HG02763 (cell line): Measurements from ENCODE around the gene SRGAP2.
"Not testable (repeated sequence)": the region's sequence is repeated elsewhere in the genome, so short reads cannot be mapped to it uniquely, and the experiment has no call there.

ENCODE experiments used
- ATAC-seq: cut with Tn5 transposase; IDR thresholded peaks from one replicate; pipeline ENCODE4 v1.9.1; 2021; ENCODE audit warnings: mild to moderate bottlenecking, moderate library complexity; ENCODE audit not compliant: unreplicated experiment

SRGAP2 gene

GRCh38 chr1:206203364-206204158 is at the start of gene SRGAP2:
SRGAP2 (plus strand) TSS chr1:206203541; CDS start chr1:206205971, 2,430 bp downstream.
- ATAC-seq, result peak; percentile 1

GRCh38 chr1:206167350-206168029 is 35.9 kb upstream of the SRGAP2 start:
- ATAC-seq, result not testable (repeated sequence)

GRCh38 chr1:206169794-206170193 is 33.5 kb upstream of the SRGAP2 start:
- ATAC-seq, result not testable (repeated sequence)

DNA sequence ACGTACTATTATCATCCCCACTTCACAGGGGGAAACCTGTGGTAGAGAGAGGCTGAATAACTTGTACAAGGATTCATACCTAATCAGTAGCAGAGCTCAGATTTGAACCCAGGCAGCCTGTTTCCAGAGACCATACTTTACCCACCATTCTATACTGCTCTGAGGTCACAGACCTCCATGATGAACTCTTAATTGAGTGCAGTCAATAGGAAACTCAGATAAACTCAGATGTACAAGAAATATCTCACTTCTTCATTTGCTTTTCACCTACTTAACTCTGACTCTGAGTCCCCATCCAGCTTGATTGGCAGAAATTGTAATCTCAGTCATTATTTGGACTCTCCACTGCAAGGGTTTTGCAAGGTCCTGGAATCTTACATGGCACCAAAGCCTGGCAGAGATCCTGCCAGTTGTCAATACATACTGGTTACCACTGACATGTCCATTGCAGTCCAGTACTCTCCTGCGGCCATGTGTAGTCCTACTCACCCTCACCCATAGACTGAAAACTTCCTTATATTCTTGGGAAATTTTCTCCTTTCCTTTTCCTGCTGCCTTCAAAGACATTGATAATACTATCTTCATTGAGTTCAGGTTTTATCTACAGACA is 30.1 kb upstream of the SRGAP2 start:
- ATAC-seq, result not testable (repeated sequence)

DNA sequence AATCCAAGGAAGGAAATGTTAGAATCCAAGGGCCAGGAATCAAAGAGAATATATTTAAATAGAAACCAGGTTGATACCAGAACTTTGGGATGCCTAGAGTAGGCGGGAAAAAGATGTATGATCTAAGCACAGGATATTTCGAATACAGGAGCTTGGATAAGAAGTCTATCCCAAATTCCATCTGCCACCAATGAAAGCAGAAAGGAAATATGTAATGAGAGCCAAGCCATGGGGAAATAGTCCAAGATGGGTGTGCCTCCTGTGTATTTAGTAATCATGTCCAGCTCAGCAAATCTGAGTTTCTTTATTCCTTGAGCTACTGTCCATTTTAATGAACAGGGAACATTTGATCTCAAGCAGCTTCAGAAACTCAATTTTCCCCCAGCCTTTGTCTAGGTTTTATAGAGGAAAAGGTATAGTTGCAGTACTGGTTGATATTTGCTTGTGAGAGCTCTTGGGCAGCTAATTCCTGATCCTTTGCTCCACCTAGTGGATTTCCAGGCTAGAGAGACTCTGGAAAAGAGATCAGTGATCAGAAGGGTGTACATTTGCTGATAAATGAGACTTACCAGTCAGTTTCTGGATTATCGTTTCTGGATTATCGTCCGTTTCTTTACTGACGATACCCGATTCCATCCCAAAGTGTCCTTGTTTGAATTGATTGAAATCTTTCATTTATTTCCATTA is 29.0 kb upstream of the SRGAP2 start:
- ATAC-seq, result not testable (repeated sequence)

DNA sequence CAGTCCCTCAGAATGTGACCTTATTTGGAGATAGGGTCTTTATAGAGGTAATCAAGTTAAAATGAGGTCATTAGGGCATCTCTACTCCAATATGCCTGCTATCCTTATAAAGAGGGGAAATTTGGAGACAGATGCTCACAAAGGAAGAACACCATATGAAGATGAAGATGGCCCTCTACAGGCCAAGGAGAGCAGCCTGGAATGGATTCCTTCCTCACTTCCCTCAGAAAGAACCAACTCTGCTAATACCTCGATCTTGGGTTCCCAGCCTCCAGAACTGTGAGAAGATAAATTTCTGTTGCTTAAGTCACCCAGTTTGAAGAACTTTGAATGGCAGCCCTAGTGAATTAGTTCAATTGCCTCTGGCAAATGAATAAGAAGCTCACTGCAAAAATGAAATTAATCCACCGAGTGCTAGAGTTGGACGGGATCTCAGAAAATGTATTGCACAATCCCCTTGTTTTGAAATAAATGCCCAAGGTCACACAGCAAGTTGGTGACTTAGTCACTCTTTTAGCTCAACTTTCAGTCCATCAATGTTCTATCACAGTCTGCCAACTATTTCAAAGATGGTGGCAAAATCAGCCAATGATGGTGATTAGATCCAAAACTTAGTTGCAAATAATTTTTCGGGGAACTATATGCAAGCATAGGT is 27.8 kb upstream of the SRGAP2 start:
- not testable (repeated sequence) for ATAC-seq

DNA sequence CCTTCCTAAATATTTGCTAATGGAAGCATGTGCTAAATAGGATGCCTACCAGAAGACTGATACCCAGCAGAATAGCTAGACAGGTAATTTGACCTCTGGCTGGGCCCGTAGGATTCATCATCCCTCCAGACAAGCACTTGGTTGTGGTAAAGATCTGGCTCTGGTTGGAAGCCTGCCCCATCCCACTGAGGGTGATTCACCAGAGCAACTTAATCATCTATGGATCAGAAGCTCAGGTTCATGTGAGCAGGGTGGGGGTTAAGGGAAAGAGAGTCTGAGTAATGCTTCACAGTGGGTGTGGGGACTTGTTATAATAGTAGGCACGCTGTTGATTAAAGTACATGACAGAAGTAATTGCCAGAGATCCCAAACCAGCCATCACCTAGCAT is 27.2 kb upstream of the SRGAP2 start:
- not testable (repeated sequence) for ATAC-seq

DNA sequence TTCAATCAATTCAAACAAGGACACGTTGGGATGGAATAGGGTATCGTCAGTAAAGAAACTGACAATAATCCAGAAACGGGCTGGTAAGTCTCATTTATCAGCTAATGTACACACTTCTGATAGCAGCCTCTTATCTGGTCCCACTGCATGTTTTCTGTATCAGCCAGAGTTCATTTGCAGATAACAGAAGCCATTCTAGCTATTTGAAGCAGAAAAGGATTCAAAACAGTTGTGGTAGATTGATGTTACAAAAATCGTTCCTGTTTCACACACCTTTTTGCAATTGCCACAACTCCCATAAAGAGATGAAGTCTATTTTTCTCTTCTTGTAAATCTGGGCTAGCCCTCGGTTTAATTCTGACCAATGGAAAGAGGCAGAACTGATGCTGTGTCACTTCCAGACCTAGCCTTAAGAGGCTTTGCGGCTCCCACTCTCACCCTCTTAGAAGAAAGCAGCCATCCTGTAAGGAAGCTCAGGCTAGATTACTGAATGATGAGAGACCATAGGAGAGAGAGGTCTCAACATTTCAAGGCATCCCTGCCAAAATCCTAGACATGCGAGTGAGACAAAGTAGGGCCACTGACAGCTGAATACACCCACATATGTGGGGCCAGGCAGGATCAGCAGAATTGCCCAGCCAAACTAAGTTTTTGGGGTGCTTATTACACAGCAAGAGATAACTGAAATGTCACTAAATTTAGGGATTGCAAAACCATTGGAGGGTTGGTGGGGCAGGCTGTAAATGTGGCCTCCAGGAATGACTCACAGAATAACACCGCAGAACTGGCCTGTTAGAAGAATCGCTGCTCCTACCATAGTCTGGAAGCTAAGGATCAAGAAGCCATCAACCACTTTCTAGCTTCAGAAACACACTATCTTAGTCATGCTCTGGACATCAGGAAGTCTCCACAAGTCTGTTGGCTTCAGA is 25.0 kb upstream of the SRGAP2 start:
- ATAC-seq, result not testable (repeated sequence)

GRCh38 chr1:206179666-206180065 is 23.7 kb upstream of the SRGAP2 start:
- ATAC-seq, result not testable (repeated sequence)

GRCh38 chr1:206182368-206183317 is 20.7 kb upstream of the SRGAP2 start:
- not testable (repeated sequence) for ATAC-seq

- not testable (repeated sequence) for ATAC-seq
Observed at GRCh38 chr1:206183788-206184187, 19.6 kb upstream of the SRGAP2 start.

DNA sequence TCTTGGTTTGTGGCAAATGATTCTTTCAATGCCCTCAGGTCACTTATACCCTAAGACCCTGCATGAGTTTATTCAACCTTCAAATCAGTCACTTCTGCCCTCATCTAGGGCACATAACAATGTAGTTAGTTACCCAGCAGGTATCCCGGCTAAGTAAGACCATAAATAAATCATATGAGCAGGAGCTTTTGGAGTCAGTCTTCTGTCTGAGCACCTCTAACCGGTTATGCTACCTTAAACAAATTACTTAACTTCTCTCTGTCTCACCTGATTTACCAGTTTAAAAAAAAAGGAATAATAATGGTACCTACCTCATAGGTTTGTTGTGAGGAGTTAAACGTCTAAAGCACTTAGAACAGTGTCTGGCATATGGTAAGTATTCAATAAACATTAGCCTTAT is 17.6 kb upstream of the SRGAP2 start:
- not testable (repeated sequence) for ATAC-seq

GRCh38 chr1:206186826-206187225 is 16.5 kb upstream of the SRGAP2 start:
- not testable (repeated sequence) for ATAC-seq

- ATAC-seq, result not testable (repeated sequence)
Observed at GRCh38 chr1:206195182-206195581, 8.2 kb upstream of the SRGAP2 start.

DNA sequence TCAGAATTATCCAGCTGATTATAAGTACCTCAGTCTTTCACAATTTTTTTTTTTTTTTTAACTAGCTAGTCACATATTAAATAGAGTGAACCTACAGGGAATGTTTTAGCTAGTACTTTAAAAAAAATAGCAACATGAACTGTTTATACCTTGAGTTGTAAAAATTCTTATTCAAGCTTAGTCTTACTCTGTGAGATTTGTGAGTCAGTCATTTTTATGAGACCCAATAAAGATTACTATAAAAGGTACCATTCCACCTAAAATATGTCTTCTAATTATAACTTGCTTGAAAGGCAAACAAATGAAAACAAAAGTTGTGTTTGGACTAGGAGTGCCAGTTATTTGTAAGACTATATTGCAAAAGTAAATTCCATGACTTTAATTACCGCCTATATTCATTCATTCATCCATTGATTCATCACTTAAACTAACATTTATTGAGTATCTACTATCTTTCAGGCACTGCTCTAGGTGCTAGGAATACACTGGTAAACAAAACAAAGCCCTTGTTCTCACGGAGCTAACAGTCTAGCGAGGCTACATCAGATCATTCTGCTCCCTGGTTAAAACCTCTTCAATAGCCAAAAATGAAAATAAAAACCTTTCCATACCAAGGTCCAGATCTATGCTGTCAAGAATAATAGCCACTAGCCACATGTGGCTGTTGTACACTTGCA is 6.5 kb upstream of the SRGAP2 start:
- ATAC-seq, result not testable (repeated sequence)

- peak; percentile 88 for ATAC-seq
Observed at GRCh38 chr1:206202789-206203363, 465 bp upstream of the SRGAP2 start, which contains the start of gene FAM72A. FAM72A (minus strand) TSS chr1:206202839; CDS start chr1:206202025, 814 bp downstream.

DNA sequence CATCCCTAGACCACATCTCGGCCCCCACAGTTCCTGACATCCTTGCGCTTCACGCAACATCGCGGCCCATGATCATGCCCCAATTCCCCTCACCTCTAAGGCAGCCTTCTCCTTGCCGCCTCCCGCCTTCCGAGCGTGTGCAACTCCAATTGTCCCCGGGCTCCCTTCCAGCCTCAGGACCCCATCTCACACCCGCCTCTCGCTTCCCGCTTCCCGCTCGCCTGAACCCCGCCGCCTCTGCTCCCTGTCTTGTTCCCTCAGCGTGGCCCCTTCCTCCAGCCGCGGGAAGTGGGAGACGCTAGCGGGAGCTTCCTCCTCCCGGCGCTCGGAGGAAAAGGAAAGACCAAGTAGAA is 794 bp downstream of the SRGAP2 start:
- not testable (repeated sequence) for ATAC-seq
